ENCODE results near the gene F11R. TPM values are rescaled to one million over a fixed set of nuclear protein-coding genes. Genes with fewer than 3 reads are reported as not detected.
"Not testable (repeated sequence)": the region's sequence is repeated elsewhere in the genome, so short reads cannot be mapped to it uniquely, and the experiment has no call there.

Gene F11R
- total RNA-seq, 4 donors from 2014 or later: 4.5 to 28.2 (median 9.9) TPM

- H3K36me3 ChIP-seq: peaks cover 0 to 4% of the 10 kb centered on the region in 2 donors
- 93 to 100% methylated on average over 2 to 3 of the region's 3 CpGs for WGBS, 2 donors (ENCODE audit: low coverage in 1 of 2)
- peaks cover 0 to 12% (median 0%) of the 10 kb centered on the region in 3 donors for H3K4me1 ChIP-seq
- ATAC-seq: no peak
- H3K27ac ChIP-seq: no peak overlapping the region
- H3K4me3 ChIP-seq: no peak overlapping the region
- no peaks in the 10 kb centered on the region for H3K9me3 ChIP-seq
- TF ChIP-seq EP300 (IDR thresholded peaks at IDR 0.05) (no peak), POLR2AphosphoS5 (IDR thresholded peaks at IDR 0.05) (no peak), CTCF (IDR thresholded peaks at IDR 0.05) (no peak), POLR2A (IDR thresholded peaks at IDR 0.05) (no peak)
- no peaks in the 10 kb centered on the region for H3K27me3 ChIP-seq
Measured at GRCh38 chr1:161033751-161034150, 12.8 kb upstream of the F11R start.

GRCh38 chr1:161032409-161032808 lies 11.5 kb upstream of the F11R start:
- 44 to 75% methylated on average over 1 of the region's 1 CpG for WGBS, 2 donors (ENCODE audit: low coverage in 1 of 2)
- Histone ChIP-seq H3K27ac (no peak overlapping the region), H3K4me1 (no peaks in the 10 kb centered on the region), H3K27me3 (no peaks in the 10 kb centered on the region), H3K9me3 (no peaks in the 10 kb centered on the region), H3K36me3 (no peaks in the 10 kb centered on the region), H3K4me3 (no peak overlapping the region)
- no peak for TF ChIP-seq POLR2AphosphoS5 (IDR thresholded peaks at IDR 0.05)
- TF ChIP-seq POLR2A (IDR thresholded peaks at IDR 0.05): no peak
- TF ChIP-seq EP300 (IDR thresholded peaks at IDR 0.05): no peak
- no peak for TF ChIP-seq CTCF (IDR thresholded peaks at IDR 0.05)
- ATAC-seq: no peak

DNA sequence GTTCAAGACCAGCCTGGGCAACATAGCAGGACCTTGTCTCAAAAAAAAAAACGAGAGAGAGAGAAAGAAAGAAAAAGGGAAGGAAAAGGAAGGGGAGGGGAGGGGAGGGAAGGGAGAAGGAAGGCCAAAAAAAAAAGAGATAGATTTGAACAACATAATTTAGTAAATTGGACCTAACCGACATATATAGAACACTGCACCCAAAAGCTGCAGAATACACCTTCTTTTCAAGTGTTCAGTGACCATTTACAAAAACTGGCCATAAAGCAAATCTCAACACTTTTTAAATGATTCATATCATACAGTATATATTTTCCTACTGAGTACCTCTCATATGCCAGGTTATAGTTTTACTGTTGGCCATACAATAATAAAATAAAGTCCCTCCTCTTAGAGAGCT lies 10.9 kb upstream of the F11R start:
- Histone ChIP-seq H3K27ac (no peak overlapping the region), H3K27me3 (no peaks in the 10 kb centered on the region), H3K4me3 (no peak overlapping the region), H3K36me3 (no peaks in the 10 kb centered on the region), H3K9me3 (no peaks in the 10 kb centered on the region), H3K4me1 (no peaks in the 10 kb centered on the region)
- ATAC-seq: no peak
- TF ChIP-seq POLR2AphosphoS5 (IDR thresholded peaks at IDR 0.05) (no peak), EP300 (IDR thresholded peaks at IDR 0.05) (no peak), POLR2A (IDR thresholded peaks at IDR 0.05) (no peak), CTCF (IDR thresholded peaks at IDR 0.05) (no peak)
- 59 to 89% methylated on average over 1 to 2 of the region's 2 CpGs for WGBS, 2 donors (ENCODE audit: low coverage in 1 of 2)

DNA sequence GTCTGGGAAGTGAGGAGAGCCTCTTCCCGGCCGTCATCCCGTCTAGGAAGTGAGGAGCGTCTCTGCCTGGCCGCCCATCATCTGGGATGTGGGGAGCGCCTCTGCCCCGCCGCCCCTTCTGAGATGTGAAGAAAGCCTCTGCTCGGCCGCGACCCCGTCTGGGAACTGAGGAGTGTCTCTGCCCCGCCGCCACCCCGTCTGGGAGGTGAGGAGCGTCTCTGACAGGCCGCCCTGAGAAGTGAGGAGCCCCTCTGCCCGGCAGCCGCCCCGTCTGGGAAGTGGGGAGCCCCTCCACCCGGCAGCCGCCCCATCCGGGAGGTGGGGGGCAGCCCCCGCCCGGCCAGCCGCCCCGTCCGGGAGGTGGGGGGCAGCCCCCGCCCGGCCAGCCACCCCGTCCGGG lies 8.5 kb upstream of the F11R start:
- ATAC-seq, H3K4me1 ChIP-seq, H3K27me3 ChIP-seq, H3K36me3 ChIP-seq, H3K27ac ChIP-seq, H3K4me3 ChIP-seq, H3K9me3 ChIP-seq: not testable (repeated sequence)
- WGBS, 2 donors (ENCODE audit: low coverage in 1 of 2): no CpG with 5 or more reads among the region's 32 CpGs

DNA sequence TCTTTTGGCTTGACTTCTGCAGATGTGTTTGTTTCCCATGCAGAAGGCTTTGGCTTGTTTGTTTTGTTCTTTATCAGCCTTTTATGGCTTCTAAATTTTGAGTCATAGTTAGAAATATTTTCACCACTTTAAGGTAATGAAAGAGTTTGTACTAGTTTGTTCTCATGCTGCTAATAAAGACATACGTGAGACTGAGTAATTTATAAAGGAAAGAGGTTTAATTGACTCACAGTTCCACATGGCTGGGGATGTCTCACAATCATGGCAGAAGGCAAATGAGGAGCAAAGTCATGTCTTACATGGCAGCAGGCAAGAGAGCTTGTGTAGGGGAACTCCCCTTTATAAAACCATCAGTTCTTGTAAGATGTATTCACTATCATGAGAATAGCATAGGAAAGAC lies 6.0 kb upstream of the F11R start:
- H3K9me3 ChIP-seq, H3K4me1 ChIP-seq, ATAC-seq, H3K36me3 ChIP-seq, H3K4me3 ChIP-seq, H3K27ac ChIP-seq: not testable (repeated sequence)
- 71% methylated on average over 1 of the region's 1 CpG; no CpG with 5 or more reads in 1 of the 2 donors for WGBS, 2 donors (ENCODE audit: low coverage in 1 of 2)
- H3K27me3 ChIP-seq: peaks cover 19% of the 10 kb centered on the region

DNA sequence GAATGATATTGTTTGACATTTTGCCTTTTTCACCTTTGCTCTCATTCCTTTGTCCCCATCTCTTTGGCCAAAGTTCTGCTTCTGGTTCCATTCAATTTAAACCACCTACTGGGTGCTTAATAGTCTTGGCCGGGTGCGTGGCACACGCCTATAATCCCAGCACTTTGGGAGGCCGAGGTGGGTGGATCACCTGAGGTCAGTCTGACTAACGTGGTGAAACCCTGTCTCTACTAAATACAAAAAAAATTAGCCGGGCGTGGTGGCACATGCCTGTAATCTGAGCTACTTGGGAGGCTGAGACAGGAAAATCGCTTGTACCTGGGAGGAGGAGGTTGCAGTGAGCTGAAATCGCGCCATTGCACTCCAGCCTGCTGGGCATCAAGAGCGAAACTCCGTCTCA lies 1.5 kb upstream of the F11R start:
- 100% methylated on average over 2 of the region's 12 CpGs; no CpG with 5 or more reads in 1 of the 2 donors for WGBS, 2 donors (ENCODE audit: low coverage in 1 of 2)
- not testable (repeated sequence) for H3K9me3 ChIP-seq, ATAC-seq

GRCh38 chr1:161021970-161022353 lies 1.0 kb upstream of the F11R start:
- ATAC-seq: no peak
- Histone ChIP-seq H3K27ac (no peak overlapping the region), H3K4me1 (peaks cover 0 to 17% (median 7%) of the 10 kb centered on the region in 3 donors), H3K27me3 (peaks cover 41% of the 10 kb centered on the region), H3K36me3 (no peaks in the 10 kb centered on the region), H3K4me3 (no peak overlapping the region), H3K9me3 (no peaks in the 10 kb centered on the region)
- WGBS, 2 donors (ENCODE audit: low coverage in 1 of 2): 92 to 94% methylated on average over 2 of the region's 2 CpGs
- TF ChIP-seq POLR2A (IDR thresholded peaks at IDR 0.05) (no peak), CTCF (IDR thresholded peaks at IDR 0.05) (no peak), POLR2AphosphoS5 (IDR thresholded peaks at IDR 0.05) (no peak), EP300 (IDR thresholded peaks at IDR 0.05) (no peak)

More for the DNA sequence above, 1.5 kb upstream of the F11R start:
- Histone ChIP-seq H3K27me3 (peaks cover 41% of the 10 kb centered on the region), H3K4me1 (peaks cover 0 to 17% (median 7%) of the 10 kb centered on the region in 3 donors)
- not testable (repeated sequence) for H3K27ac ChIP-seq, H3K36me3 ChIP-seq, H3K4me3 ChIP-seq
